ENCODE results near the gene SELENOM. TPM values are rescaled to one million over a fixed set of nuclear protein-coding genes. Genes with fewer than 3 reads are reported as not detected.

The SELENOM gene
- 10 to 100 TPM; 45.5 to 85.1 TPM for total RNA-seq
- polyA plus RNA-seq (ENCODE audit: insufficient read length in 2 of 2) = 10 to 100 TPM; 40.2 to 47.4 TPM
- long read RNA-seq, donor 1, transcript SELENOM-201 (5 exons, 694 nt) = major isoform, 44 of 56 reads
- long read RNA-seq, donor 1, partial matches to known transcripts = 8 of 56 reads
- long read RNA-seq, donor 1, other reads (novel, unspliced or antisense) = 0 of 56 reads
- long read RNA-seq, donor 2, transcript SELENOM-201 (5 exons, 694 nt) = major isoform, 22 of 23 reads
- long read RNA-seq, donor 2, partial matches to known transcripts = 0 of 23 reads
- long read RNA-seq, donor 2, other reads (novel, unspliced or antisense) = 0 of 23 reads
- long read RNA-seq, donor 3, transcript SELENOM-201 (5 exons, 694 nt) = major isoform, 37 of 39 reads
- long read RNA-seq, donor 3, partial matches to known transcripts = 0 of 39 reads
- long read RNA-seq, donor 3, other reads (novel, unspliced or antisense) = 0 of 39 reads
- long read RNA-seq, donor 4, transcript SELENOM-201 (5 exons, 694 nt) = major isoform, 25 of 29 reads
- long read RNA-seq, donor 4, partial matches to known transcripts = 0 of 29 reads
- long read RNA-seq, donor 4, other reads (novel, unspliced or antisense) = 0 of 29 reads

DNA sequence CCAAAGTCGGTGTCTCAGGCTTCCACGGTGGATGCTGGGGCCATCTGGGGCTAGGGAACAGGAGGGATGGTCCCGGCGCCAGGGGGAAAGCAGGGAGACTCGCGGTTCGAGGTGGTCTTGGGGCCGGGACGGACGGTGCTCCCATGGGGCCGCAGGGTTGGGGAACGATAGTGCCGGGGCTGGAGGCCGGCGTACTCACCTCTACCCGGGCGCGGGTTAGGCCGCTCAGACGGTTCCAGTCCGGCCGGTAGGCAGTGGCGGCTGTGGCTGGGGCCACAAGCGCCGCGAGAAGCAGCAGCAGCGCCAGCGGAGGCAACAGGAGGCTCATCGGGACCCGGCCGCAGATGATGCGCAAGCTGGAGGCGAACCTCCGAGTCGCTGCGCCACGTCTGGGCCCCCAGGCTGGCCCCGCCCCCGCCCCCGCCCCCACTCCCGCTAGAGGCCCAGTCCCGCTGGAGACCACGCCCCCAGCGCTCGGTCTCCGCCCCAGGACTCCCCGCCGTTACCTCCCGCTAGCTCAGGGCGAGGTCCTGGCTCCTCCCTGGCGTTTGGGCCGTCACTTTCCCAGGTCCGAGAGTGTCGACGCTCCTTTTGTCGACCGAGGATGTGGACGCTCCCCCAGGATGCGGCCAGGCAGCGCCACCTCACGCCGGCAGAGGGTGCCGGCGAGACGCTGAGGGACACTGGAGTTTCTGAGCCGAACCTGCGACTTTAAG is at the start of gene SELENOM:
SELENOM (minus strand) TSS at position 391 of the 716 bp plus-strand sequence; CDS start at position 328, 63 bp downstream.
- H3K9me3 ChIP-seq (ENCODE audit: control insufficient read depth, insufficient read depth, low read length) = no peaks in the 10 kb centered on the region
- H3K27ac ChIP-seq (ENCODE audit: low read depth, low read length) = peak within 1 kb of the TSS; percentile 88
- peak within 1 kb of the TSS; percentile 76 for H3K4me3 ChIP-seq (ENCODE audit: low read depth, low read length)
- H3K36me3 ChIP-seq (ENCODE audit: control insufficient read depth, insufficient read depth, low read length) = peaks cover 18% of the 10 kb centered on the region
- peak; percentile 73 to 96 (median 79) for DNase-seq (ENCODE audit: low read depth in 4 of 6, low spot score in 6 of 6)
- H3K4me1 ChIP-seq (ENCODE audit: control insufficient read depth, insufficient read depth, low read length) = peaks cover 31% of the 10 kb centered on the region
- 3% methylated on average over 67 of the region's 67 CpGs for WGBS (ENCODE audit: insufficient coverage)
- no peaks in the 10 kb centered on the region for H3K27me3 ChIP-seq (ENCODE audit: control insufficient read depth, insufficient read depth, low read length)

DNA sequence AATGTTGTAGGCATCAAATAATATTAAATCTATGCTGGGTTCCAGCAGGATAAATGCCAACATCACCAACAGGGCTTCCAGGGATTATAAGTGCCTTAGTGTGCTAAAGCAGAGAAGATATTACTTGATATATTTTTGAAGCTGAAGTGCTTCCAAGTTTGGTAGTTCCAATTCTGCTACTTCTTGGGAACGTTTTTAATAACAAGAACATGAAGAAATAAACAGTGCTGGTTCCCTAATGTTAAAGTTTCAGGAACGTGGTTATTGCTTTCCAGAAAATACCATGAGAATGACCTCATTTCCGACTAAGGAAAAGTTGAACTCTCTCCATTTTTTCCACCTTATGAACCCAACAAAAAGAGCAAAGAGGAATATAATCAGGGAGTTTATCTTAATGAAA is 48.1 kb upstream of the SELENOM start:
- Histone ChIP-seq H3K36me3 (ENCODE audit: control insufficient read depth, insufficient read depth, low read length) (no peaks in the 10 kb centered on the region), H3K4me3 (ENCODE audit: low read depth, low read length) (no peak overlapping the region), H3K4me1 (ENCODE audit: control insufficient read depth, insufficient read depth, low read length) (peaks cover 7% of the 10 kb centered on the region), H3K9me3 (ENCODE audit: control insufficient read depth, insufficient read depth, low read length) (no peaks in the 10 kb centered on the region), H3K27ac (ENCODE audit: low read depth, low read length) (no peak overlapping the region), H3K27me3 (ENCODE audit: control insufficient read depth, insufficient read depth, low read length) (peaks cover 2% of the 10 kb centered on the region)
- WGBS (ENCODE audit: insufficient coverage) = no CpG with 5 or more reads among the region's 3 CpGs
- DNase-seq (ENCODE audit: low read depth in 4 of 6, low spot score in 6 of 6) = peak in 1 of 6 donors; percentile 63

DNA sequence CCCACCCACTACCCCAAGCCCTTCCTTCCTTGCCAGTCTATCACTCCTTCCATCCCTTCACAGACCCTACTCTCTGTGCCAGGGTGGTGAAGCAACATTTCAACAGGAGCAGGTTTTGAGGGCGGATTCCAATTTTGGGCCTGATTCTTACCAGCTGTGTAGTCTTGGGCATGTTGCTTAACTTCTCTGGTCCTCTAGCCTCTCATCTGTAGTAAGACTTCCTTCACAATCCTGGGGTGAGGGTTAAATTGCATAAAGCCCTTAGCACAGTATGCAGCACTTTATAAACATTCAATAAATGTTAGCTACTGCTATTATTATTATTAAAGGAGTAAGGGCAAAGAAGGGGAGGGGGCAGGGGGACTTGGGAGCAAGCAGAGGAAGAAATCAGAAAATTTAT is 47.6 kb upstream of the SELENOM start:
- no peak for DNase-seq (ENCODE audit: low read depth in 4 of 6, low spot score in 6 of 6)
- WGBS (ENCODE audit: insufficient coverage) = no CpG with 5 or more reads among the region's 1 CpG
- peaks cover 5% of the 10 kb centered on the region for H3K4me1 ChIP-seq (ENCODE audit: control insufficient read depth, insufficient read depth, low read length)
- no peaks in the 10 kb centered on the region for H3K36me3 ChIP-seq (ENCODE audit: control insufficient read depth, insufficient read depth, low read length)
- H3K9me3 ChIP-seq (ENCODE audit: control insufficient read depth, insufficient read depth, low read length) = no peaks in the 10 kb centered on the region
- H3K27ac ChIP-seq (ENCODE audit: low read depth, low read length) = no peak overlapping the region
- no peak overlapping the region for H3K4me3 ChIP-seq (ENCODE audit: low read depth, low read length)
- peaks cover 2% of the 10 kb centered on the region for H3K27me3 ChIP-seq (ENCODE audit: control insufficient read depth, insufficient read depth, low read length)

DNA sequence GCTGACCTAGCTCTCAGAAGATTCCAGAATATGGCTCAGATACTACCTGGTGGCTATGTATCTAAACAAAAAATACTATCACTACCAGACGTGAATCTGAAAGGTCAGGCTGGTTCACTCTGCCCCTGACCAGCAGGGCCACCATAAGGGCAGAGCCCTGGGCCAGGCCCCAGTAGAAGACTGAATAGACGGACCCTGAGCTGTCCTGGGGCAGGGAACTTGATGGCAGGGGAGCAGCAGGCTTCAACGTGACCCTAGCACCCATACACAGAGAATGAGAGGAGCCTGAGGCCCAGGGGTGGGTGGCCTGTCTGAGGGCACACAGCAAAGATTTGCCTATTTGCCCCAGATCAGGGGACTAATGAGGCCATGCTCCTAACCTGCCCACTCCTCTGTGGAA is 46.0 kb upstream of the SELENOM start:
- DNase-seq (ENCODE audit: low read depth in 4 of 6, low spot score in 6 of 6) = no peak
- H3K4me1 ChIP-seq (ENCODE audit: control insufficient read depth, insufficient read depth, low read length) = peaks cover 4% of the 10 kb centered on the region
- peaks cover 2% of the 10 kb centered on the region for H3K27me3 ChIP-seq (ENCODE audit: control insufficient read depth, insufficient read depth, low read length)
- 70% methylated on average over 2 of the region's 3 CpGs for WGBS (ENCODE audit: insufficient coverage)
- H3K27ac ChIP-seq (ENCODE audit: low read depth, low read length) = no peak overlapping the region
- H3K36me3 ChIP-seq (ENCODE audit: control insufficient read depth, insufficient read depth, low read length) = no peaks in the 10 kb centered on the region
- no peaks in the 10 kb centered on the region for H3K9me3 ChIP-seq (ENCODE audit: control insufficient read depth, insufficient read depth, low read length)
- H3K4me3 ChIP-seq (ENCODE audit: low read depth, low read length) = no peak overlapping the region

GRCh38 chr22:31151872-31152271 is 44.5 kb upstream of the SELENOM start:
- H3K4me1 ChIP-seq (ENCODE audit: control insufficient read depth, insufficient read depth, low read length) = peaks cover 4% of the 10 kb centered on the region
- no peak overlapping the region for H3K4me3 ChIP-seq (ENCODE audit: low read depth, low read length)
- no peaks in the 10 kb centered on the region for H3K9me3 ChIP-seq (ENCODE audit: control insufficient read depth, insufficient read depth, low read length)
- no peak for DNase-seq (ENCODE audit: low read depth in 4 of 6, low spot score in 6 of 6)
- H3K27ac ChIP-seq (ENCODE audit: low read depth, low read length) = no peak overlapping the region
- H3K36me3 ChIP-seq (ENCODE audit: control insufficient read depth, insufficient read depth, low read length) = no peaks in the 10 kb centered on the region
- peaks cover 2% of the 10 kb centered on the region for H3K27me3 ChIP-seq (ENCODE audit: control insufficient read depth, insufficient read depth, low read length)
- WGBS (ENCODE audit: insufficient coverage) = 92% methylated on average over 2 of the region's 2 CpGs

DNA sequence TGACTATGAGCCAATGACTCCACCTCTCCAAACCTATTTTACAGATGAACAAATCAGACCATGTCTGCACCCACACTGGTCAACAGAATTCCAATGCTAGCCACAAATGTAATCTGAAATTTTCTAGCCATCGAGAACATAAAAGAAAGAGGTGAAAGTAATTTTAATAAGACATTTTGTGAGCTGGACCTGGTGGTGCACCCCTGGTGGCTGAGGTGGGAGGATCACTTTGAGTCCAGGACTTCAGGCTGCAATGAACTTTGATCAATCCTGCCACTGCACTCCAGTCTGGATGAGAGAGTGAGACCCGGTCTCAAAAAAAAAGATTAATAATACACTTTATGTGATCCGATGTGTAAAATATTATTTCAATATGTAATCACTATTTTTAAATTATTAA is 43.2 kb upstream of the SELENOM start:
- no peak overlapping the region for H3K27ac ChIP-seq (ENCODE audit: low read depth, low read length)
- peaks cover 2% of the 10 kb centered on the region for H3K27me3 ChIP-seq (ENCODE audit: control insufficient read depth, insufficient read depth, low read length)
- no peaks in the 10 kb centered on the region for H3K36me3 ChIP-seq (ENCODE audit: control insufficient read depth, insufficient read depth, low read length)
- H3K4me1 ChIP-seq (ENCODE audit: control insufficient read depth, insufficient read depth, low read length) = peaks cover 4% of the 10 kb centered on the region
- WGBS (ENCODE audit: insufficient coverage) = no CpG with 5 or more reads among the region's 3 CpGs
- no peak overlapping the region for H3K4me3 ChIP-seq (ENCODE audit: low read depth, low read length)
- no peak for DNase-seq (ENCODE audit: low read depth in 4 of 6, low spot score in 6 of 6)
- no peaks in the 10 kb centered on the region for H3K9me3 ChIP-seq (ENCODE audit: control insufficient read depth, insufficient read depth, low read length)

DNA sequence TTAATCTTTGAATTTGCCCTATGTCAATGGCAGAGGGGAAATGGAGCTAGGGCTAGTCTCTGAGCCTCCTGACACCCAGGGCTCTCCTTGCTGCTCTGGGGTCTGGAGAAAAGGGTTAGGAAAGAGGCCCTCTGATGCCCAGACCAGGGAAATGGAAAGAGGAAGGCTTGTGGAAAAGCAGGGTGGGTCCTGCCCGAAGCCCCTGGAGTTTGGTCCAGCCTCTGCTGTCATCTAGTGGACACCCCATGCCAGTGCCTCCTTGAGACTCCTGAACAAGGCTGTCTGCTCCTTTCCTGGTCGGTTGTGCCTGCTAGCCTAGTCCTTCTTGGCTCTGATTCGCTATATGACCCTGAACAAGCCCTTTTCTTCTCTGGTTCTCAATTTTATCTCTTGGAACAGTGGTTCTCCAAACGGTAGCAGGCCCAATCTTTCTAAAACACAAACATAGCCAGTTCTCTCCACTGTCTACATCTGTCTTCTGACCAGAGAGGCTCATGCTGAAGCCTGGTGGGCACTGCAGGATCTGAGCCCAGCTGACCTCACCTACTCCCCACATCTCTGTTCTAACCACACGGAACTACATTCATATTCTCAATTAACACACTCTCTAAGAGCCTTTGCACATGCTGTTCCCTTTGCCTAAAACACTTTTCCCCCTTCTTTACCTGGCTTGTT is 41.7 kb upstream of the SELENOM start:
- Histone ChIP-seq H3K36me3 (ENCODE audit: control insufficient read depth, insufficient read depth, low read length) (no peaks in the 10 kb centered on the region), H3K27ac (ENCODE audit: low read depth, low read length) (peak overlapping the region; percentile 45), H3K4me3 (ENCODE audit: low read depth, low read length) (no peak overlapping the region), H3K27me3 (ENCODE audit: control insufficient read depth, insufficient read depth, low read length) (peaks cover 2% of the 10 kb centered on the region), H3K4me1 (ENCODE audit: control insufficient read depth, insufficient read depth, low read length) (peaks cover 4% of the 10 kb centered on the region), H3K9me3 (ENCODE audit: control insufficient read depth, insufficient read depth, low read length) (no peaks in the 10 kb centered on the region)
- peak; percentile 15 to 76 (median 32) for DNase-seq (ENCODE audit: low read depth in 4 of 6, low spot score in 6 of 6)
- 9% methylated on average over 5 of the region's 5 CpGs for WGBS (ENCODE audit: insufficient coverage)

DNA sequence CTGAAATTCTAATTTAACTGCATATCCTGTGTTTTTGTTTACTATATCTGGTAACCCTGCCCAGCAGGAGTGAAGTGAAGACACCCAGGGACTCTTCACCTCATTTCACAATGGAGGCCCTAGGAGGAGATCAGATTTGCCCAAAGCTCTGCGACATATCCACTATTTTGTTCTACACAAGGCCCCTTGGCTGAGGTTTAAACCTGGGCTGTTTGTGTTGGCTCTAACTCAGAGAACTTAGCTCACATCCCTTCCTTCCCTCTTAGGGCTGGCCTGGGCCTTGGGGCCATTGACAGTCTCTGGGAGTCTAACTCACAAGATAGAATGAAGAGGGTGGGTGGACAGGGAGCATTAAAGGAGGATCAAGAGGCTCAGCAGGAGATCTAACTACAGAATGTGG is 41.1 kb upstream of the SELENOM start:
- no peak for DNase-seq (ENCODE audit: low read depth in 4 of 6, low spot score in 6 of 6)
- Histone ChIP-seq H3K27ac (ENCODE audit: low read depth, low read length) (peak overlapping the region; percentile 45), H3K4me1 (ENCODE audit: control insufficient read depth, insufficient read depth, low read length) (peaks cover 7% of the 10 kb centered on the region), H3K36me3 (ENCODE audit: control insufficient read depth, insufficient read depth, low read length) (no peaks in the 10 kb centered on the region), H3K4me3 (ENCODE audit: low read depth, low read length) (no peak overlapping the region), H3K9me3 (ENCODE audit: control insufficient read depth, insufficient read depth, low read length) (no peaks in the 10 kb centered on the region), H3K27me3 (ENCODE audit: control insufficient read depth, insufficient read depth, low read length) (peaks cover 2% of the 10 kb centered on the region)
- WGBS (ENCODE audit: insufficient coverage) = no CpG with 5 or more reads among the region's 1 CpG

DNA sequence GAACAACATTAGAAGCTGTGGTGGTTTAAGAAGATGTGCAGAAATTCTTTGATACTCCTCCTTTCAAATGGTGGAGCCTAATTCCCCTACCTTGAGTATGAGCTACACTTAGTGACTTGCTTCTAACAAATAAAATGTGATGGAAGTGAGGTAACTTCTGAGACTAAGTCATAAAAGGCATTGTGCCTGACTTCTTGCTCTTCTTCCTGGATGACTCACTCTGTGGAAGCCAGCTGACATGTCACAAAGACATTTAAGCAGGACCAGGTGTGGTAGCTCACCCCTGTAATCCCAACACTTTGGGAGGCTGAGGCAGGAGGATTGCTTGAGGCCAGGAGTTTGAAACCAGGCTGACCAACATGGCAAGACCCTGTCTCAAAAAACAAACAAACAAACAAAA is 36.9 kb upstream of the SELENOM start:
- no peaks in the 10 kb centered on the region for H3K9me3 ChIP-seq (ENCODE audit: control insufficient read depth, insufficient read depth, low read length)
- peaks cover 27% of the 10 kb centered on the region for H3K4me1 ChIP-seq (ENCODE audit: control insufficient read depth, insufficient read depth, low read length)
- H3K4me3 ChIP-seq (ENCODE audit: low read depth, low read length) = no peak overlapping the region
- H3K36me3 ChIP-seq (ENCODE audit: control insufficient read depth, insufficient read depth, low read length) = no peaks in the 10 kb centered on the region
- no peak overlapping the region for H3K27ac ChIP-seq (ENCODE audit: low read depth, low read length)
- no peak for DNase-seq (ENCODE audit: low read depth in 4 of 6, low spot score in 6 of 6)
- no peaks in the 10 kb centered on the region for H3K27me3 ChIP-seq (ENCODE audit: control insufficient read depth, insufficient read depth, low read length)
